HCT116 (cell line): ENCODE measurements around the gene NFIB. TPM values are rescaled to one million over a fixed set of nuclear protein-coding genes. Genes with fewer than 3 reads are reported as not detected.

ENCODE experiments used
- ATAC-seq: fragments of 200-7000 bp; cut with Tn5 transposase; 2 replicates; pipeline ENCODE4 v1.9.1; 2020; ENCODE audit warnings: mild to moderate bottlenecking, moderate library complexity
- BruUV-seq: library from RNA; stranded (reverse); fragments of 400-500 nt; replicated peaks from 2 replicates; lab custom pipeline; 2021; lab: Mats Ljungman, UMichigan
- CTCF ChIA-PET: fragments of 300-600 bp; sonication (Branson Sonifier 250); formaldehyde crosslinking; loops from one replicate; lab custom pipeline; 2021; ENCODE audit warnings: antibody characterized with exemption; lab: Charles Lee
- POLR2A ChIA-PET: fragments of 300-600, 350-600 bp; sonication (Branson Sonifier 250); formaldehyde crosslinking; loops from one replicate; lab custom pipeline; 2021; ENCODE audit warnings: antibody characterized with exemption; lab: Charles Lee
- RAD21 ChIA-PET, 2 experiments: fragments of 300-600 bp; sonication (Branson Sonifier 250); formaldehyde crosslinking; loops; one replicate each; lab custom pipeline; 2023; ENCODE audit warnings: low total read pairs in 2 of 2; ENCODE audit not compliant: uncharacterized antibody in 2 of 2, unreplicated experiment in 2 of 2, low non-redundant PET in 1 of 2; lab: Charles Lee
- DNase-seq: peaks from one replicate; pipeline ENCODE4 v3.0.0-alpha.2; 2010; ENCODE audit warnings: low read depth, low spot score
- H2AFZ ChIP-seq: fragments of 200-600 bp; shearing (Covaris generic), sonication (generic); 2 replicates; pipeline ENCODE4 v1.6.1; 2017; ENCODE audit warnings: low read depth, mixed run types, mixed read lengths, antibody characterized with exemption, low read length; ENCODE audit not compliant: poor library complexity, severe bottlenecking
- H3K27ac ChIP-seq: 2 replicates; pipeline ENCODE4 v1.5.1; 2012; ENCODE audit warnings: low read depth, low read length
- H3K27me3 ChIP-seq: fragments of 200-600 bp; sonication (generic); 2 replicates; pipeline ENCODE4 v1.6.1; 2016; ENCODE audit warnings: mixed run types, low read length, mixed read lengths; ENCODE audit not compliant: insufficient read depth
- H3K36me3 ChIP-seq, 2 experiments: fragments of 200-500 bp in 1 of 2; fragments of 200-600 bp in 1 of 2; sonication (Bioruptor generic) in 1 of 2; sonication (generic) in 1 of 2; 2 replicates each; pipeline versions ENCODE4 v1.5.1 to v1.6.1; 2014 to 2016; ENCODE audit warnings: low read length in 2 of 2, inconsistent platforms in 1 of 2, mixed read lengths in 1 of 2, mixed run types in 1 of 2; ENCODE audit not compliant: insufficient read depth in 2 of 2, control insufficient read depth in 1 of 2
- H3K4me1 ChIP-seq, 2 experiments: fragments of 200-600 bp in 1 of 2; sonication (generic) in 1 of 2; 2 replicates each; pipeline versions ENCODE4 v1.5.1 to v1.6.1; 2012 to 2017; ENCODE audit warnings: low read length in 2 of 2, inconsistent platforms in 1 of 2, mild to moderate bottlenecking in 1 of 2, mixed read lengths in 1 of 2, mixed run types in 1 of 2, moderate library complexity in 1 of 2; ENCODE audit not compliant: insufficient read depth in 2 of 2, control insufficient read depth in 1 of 2
- H3K4me2 ChIP-seq: fragments of 200-600 bp; sonication (generic); 2 replicates; pipeline ENCODE4 v1.6.1; 2017; ENCODE audit warnings: mixed run types, low read length, mixed read lengths
- H3K4me3 ChIP-seq, 2 experiments: fragments of 200-600 bp in 1 of 2; sonication (generic) in 1 of 2; replicated peaks in 1 of 2; 2 replicates each; pipeline ENCODE4 v1.5.1; 2011 to 2016; ENCODE audit warnings: low read length in 2 of 2, control low read depth in 1 of 2, low read depth in 1 of 2, mild to moderate bottlenecking in 1 of 2, mixed read lengths in 1 of 2, mixed run types in 1 of 2
- H3K79me2 ChIP-seq: fragments of 200-600 bp; sonication (generic); 2 replicates; pipeline ENCODE4 v1.6.1; 2017; ENCODE audit warnings: mild to moderate bottlenecking, mixed run types, low read length, moderate library complexity, mixed read lengths; ENCODE audit not compliant: insufficient read depth
- H3K9ac ChIP-seq: fragments of 200-600 bp; sonication (generic); 2 replicates; pipeline ENCODE4 v1.6.1; 2016; ENCODE audit warnings: low read length, mixed read lengths
- H3K9me2 ChIP-seq: fragments of 200-600 bp; sonication (generic), shearing (Covaris generic); 2 replicates; pipeline ENCODE4 v1.6.1; 2017; ENCODE audit warnings: mixed run types, mild to moderate bottlenecking, moderate library complexity; ENCODE audit not compliant: insufficient read depth
- H3K9me3 ChIP-seq, 2 experiments: fragments of 200-500 bp in 1 of 2; fragments of 200-600 bp in 1 of 2; sonication (Bioruptor generic) in 1 of 2; sonication (generic) in 1 of 2; 2 replicates each; pipeline ENCODE4 v1.6.1; 2014 to 2017; ENCODE audit warnings: low read length in 2 of 2, mixed read lengths in 2 of 2, inconsistent platforms in 1 of 2, low read depth in 1 of 2, mild to moderate bottlenecking in 1 of 2, mixed run types in 1 of 2, moderate library complexity in 1 of 2; ENCODE audit not compliant: control insufficient read depth in 1 of 2, insufficient read depth in 1 of 2
- H4K20me1 ChIP-seq: fragments of 200-600 bp; sonication (generic), shearing (Covaris generic); 2 replicates; pipeline ENCODE4 v1.6.1; 2017; ENCODE audit warnings: mixed run types, mild to moderate bottlenecking, moderate library complexity; ENCODE audit not compliant: insufficient read depth
- CBX3 ChIP-seq: IDR thresholded peaks from 2 replicates; pipeline ENCODE4 v1.6.1; 2012; ENCODE audit warnings: low read depth
- CEBPB ChIP-seq: IDR thresholded peaks from 2 replicates; pipeline ENCODE4 v1.6.1; 2012; ENCODE audit warnings: low read depth
- CTCF ChIP-seq, 3 experiments: fragments of 200-600 bp in 1 of 3; sonication (generic) in 1 of 3; IDR thresholded peaks in 2 of 3; conservative IDR thresholded peaks in 1 of 3; 2 replicates each; pipeline ENCODE4 v1.5.1; 2012 to 2017; ENCODE audit warnings: low read depth in 2 of 3, low read length in 2 of 3, antibody characterized with exemption in 1 of 3, borderline replicate concordance in 1 of 3, control low read depth in 1 of 3, mild to moderate bottlenecking in 1 of 3, mixed read lengths in 1 of 3, mixed run types in 1 of 3, moderate library complexity in 1 of 3; ENCODE audit not compliant: insufficient read depth in 1 of 3
- EGR1 ChIP-seq: IDR thresholded peaks from 2 replicates; pipeline ENCODE4 v1.6.1; 2012; ENCODE audit warnings: low read depth
- MAX ChIP-seq: IDR thresholded peaks from 2 replicates; pipeline ENCODE4 v1.6.1; 2012
- intact Hi-C: fragments of 100-400 bp; cut with micrococcal nuclease; formaldehyde crosslinking; loops from 2 replicates; pipeline ENCODE4 v1.10.0; 2022
- total RNA-seq: library from RNA; stranded (reverse); gene quantifications from one replicate; pipeline ENCODE4 v1.2.1, GENCODE V29; 2021; ENCODE audit not compliant: unreplicated experiment

Gene NFIB
- total RNA-seq, 1 experiment from 2014 or later, result 6.6 TPM

- ChIA-PET CTCF (no interaction called here), RAD21 (no interaction called here), POLR2A (no interaction called here)
- H3K4me1 ChIP-seq, result peaks cover 16% of the 10 kb centered on the region in 2 experiments
- H3K4me2 ChIP-seq, result no peak overlapping the region
- intact Hi-C loops, result no loop called here
- TF ChIP-seq MAX, result no peak
- no peaks in the 10 kb centered on the region for H3K27me3 ChIP-seq
- DNase-seq, result no peak
- no peaks in the 10 kb centered on the region for H3K9me2 ChIP-seq
- BruUV-seq, result no TSS peak
- H3K27ac ChIP-seq, result no peak overlapping the region
- no peak overlapping the region for H3K9ac ChIP-seq
- no peaks in the 10 kb centered on the region for H3K9me3 ChIP-seq
- H3K79me2 ChIP-seq, result no peaks in the 10 kb centered on the region
- no peaks in the 10 kb centered on the region for H3K36me3 ChIP-seq
- H2AFZ ChIP-seq, result no peak overlapping the region
- H3K4me3 ChIP-seq, result no peak overlapping the region
- no peak for ATAC-seq
- H4K20me1 ChIP-seq, result no peaks in the 10 kb centered on the region
Observed at GRCh38 chr9:14219850-14220249, 94.1 kb downstream of the NFIB start.

GRCh38 chr9:14218253-14218652 lies 95.7 kb downstream of the NFIB start:
- DNase-seq (no peak), ATAC-seq (no peak)
- Histone ChIP-seq H3K27me3 (no peaks in the 10 kb centered on the region), H3K4me1 (peaks cover 16% of the 10 kb centered on the region in 2 experiments), H4K20me1 (no peaks in the 10 kb centered on the region), H3K36me3 (no peaks in the 10 kb centered on the region), H3K9me3 (no peaks in the 10 kb centered on the region), H3K27ac (no peak overlapping the region), H3K4me3 (no peak overlapping the region), H2AFZ (no peak overlapping the region), H3K79me2 (no peaks in the 10 kb centered on the region), H3K4me2 (no peak overlapping the region), H3K9me2 (no peaks in the 10 kb centered on the region), H3K9ac (no peak overlapping the region)
- TF ChIP-seq CEBPB (no peak), CBX3 (no peak), EGR1 (no peak), MAX (no peak), CTCF (IDR thresholded peaks at IDR 0.05 in 2 of 3, conservative IDR thresholded peaks at IDR 0.05 in 1 of 3; ENCODE audit: borderline replicate concordance in 1 of 3, insufficient read depth in 1 of 3, low read depth in 2 of 3, low read length in 2 of 3) (no peak)
- intact Hi-C loops, result no loop called here
- RAD21 ChIA-PET, result no interaction called here
- no TSS peak for BruUV-seq
- POLR2A ChIA-PET, result no interaction called here
- CTCF ChIA-PET, result no interaction called here
